Keratinocyte (primary cell): ENCODE measurements around the gene BAHCC1.

Experiments
- CTCF ChIP-seq, 3 experiments: IDR thresholded peaks in 1 of 3; conservative IDR thresholded peaks in 1 of 3; optimal IDR thresholded peaks in 1 of 3; 2 replicates in 2 of 3; 3 replicates in 1 of 3; pipeline versions ENCODE3 to v1.5.1; 2011; ENCODE audit warnings: low read length in 3 of 3, mild to moderate bottlenecking in 3 of 3, moderate library complexity in 2 of 3, control low read depth in 1 of 3, inconsistent platforms in 1 of 3; ENCODE audit not compliant: insufficient read depth in 2 of 3; ENCODE audit errors: extremely low read depth in 1 of 3
- EZH2 ChIP-seq: IDR thresholded peaks from one replicate; pipeline ENCODE4 v1.6.1; 2012; ENCODE audit warnings: inconsistent platforms, mild to moderate bottlenecking, low read length, moderate library complexity

DNA sequence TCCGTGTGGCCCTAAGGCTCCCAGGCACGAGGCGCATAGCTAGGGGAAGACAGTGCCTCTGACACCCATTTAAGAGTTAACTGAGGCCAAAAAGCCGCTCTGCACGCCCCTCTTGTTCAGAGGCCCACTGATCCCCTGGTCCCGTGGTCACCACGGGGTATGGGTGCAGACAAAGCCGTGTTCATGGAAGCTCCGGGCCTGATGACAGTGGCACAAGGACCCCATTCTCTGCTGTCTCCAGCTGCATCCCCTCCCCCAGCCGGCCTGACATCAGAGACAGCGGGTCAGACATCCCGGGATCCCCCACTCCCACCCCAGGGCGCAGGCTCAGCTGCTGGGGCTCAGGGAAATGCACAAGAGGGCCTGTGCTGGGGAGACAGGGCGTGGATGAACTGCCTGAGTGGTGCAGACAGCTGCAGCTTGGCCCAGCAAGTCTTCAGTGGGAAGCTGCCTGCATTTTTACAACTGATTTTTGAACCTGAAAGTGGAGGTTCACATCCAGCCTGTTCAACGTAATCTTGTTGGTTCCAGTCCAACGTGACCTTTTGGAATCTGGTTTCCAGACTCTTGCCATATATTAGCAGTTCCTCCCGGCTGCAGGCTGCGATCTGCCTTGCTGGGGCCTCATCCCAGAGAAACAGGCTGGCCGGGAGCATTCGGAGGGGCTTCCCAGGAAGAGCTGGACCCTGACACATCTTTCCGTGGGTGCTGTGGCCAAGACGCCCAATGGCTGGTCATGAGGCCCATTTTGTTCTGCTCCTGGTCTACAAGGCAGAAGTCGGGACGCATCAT, 9.7 kb upstream of the BAHCC1 start:
- TF ChIP-seq CTCF (optimal IDR thresholded peaks at IDR 0.05 in 1 of 3, IDR thresholded peaks at IDR 0.05 in 1 of 3, conservative IDR thresholded peaks at IDR 0.05 in 1 of 3; ENCODE audit: extremely low read depth in 1 of 3, insufficient read depth in 2 of 3, low read length in 3 of 3) (no peak), EZH2 (no peak)
